Upper lobe of left lung (tissue), 4 donors: ENCODE results near the gene BANF1.

Source experiments
- EP300 ChIP-seq, 4 donors: sonication (generic); formaldehyde crosslinking; IDR thresholded peaks; one replicate each; pipeline ENCODE4 v1.5.1; 2017; ENCODE audit warnings: antibody characterized with exemption in 4 of 4, control low read depth in 2 of 4
- POLR2A ChIP-seq, 4 donors: fragments of 450-650 bp; IDR thresholded peaks; one replicate each; pipeline ENCODE4 v1.5.1; 2016 to 2017; ENCODE audit warnings: antibody characterized with exemption in 4 of 4, mild to moderate bottlenecking in 2 of 4
- POLR2AphosphoS5 ChIP-seq, 2 donors: sonication (generic); formaldehyde crosslinking; IDR thresholded peaks; one replicate each; pipeline ENCODE4 v1.5.1; 2017; ENCODE audit warnings: antibody characterized with exemption in 2 of 2
- TF ChIP-seq, protein P1 (sequence below), 6 experiments: fragments of 450-650 bp in 4 of 6; fragments of 200-600 bp in 2 of 6; sonication (generic) in 2 of 6; IDR thresholded peaks; one replicate each; pipeline ENCODE4 v1.5.1; 2016 to 2019; ENCODE audit warnings: antibody characterized with exemption in 6 of 6

DNA sequence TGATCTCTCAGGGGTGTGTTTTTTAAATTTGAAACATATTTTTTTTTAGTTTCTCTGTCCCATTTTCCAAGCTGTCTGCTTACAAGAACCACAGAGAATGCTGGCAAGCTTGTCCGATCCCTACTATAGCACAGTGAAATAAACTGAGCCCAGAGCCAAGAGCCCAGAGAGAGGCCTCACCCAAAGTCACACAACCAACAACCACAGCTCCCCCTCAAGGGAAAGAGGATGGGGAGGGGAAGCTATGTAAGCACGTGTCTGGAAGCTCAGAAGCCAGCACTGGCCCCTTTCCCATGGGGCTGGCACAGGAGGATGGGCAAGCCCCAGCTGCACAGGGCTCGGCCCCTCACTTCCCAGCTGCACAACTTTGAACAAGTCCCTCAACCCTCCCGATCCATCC lies 44.0 kb upstream of the BANF1 start:
- TF ChIP-seq, protein P1, sequence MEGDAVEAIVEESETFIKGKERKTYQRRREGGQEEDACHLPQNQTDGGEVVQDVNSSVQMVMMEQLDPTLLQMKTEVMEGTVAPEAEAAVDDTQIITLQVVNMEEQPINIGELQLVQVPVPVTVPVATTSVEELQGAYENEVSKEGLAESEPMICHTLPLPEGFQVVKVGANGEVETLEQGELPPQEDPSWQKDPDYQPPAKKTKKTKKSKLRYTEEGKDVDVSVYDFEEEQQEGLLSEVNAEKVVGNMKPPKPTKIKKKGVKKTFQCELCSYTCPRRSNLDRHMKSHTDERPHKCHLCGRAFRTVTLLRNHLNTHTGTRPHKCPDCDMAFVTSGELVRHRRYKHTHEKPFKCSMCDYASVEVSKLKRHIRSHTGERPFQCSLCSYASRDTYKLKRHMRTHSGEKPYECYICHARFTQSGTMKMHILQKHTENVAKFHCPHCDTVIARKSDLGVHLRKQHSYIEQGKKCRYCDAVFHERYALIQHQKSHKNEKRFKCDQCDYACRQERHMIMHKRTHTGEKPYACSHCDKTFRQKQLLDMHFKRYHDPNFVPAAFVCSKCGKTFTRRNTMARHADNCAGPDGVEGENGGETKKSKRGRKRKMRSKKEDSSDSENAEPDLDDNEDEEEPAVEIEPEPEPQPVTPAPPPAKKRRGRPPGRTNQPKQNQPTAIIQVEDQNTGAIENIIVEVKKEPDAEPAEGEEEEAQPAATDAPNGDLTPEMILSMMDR (IDR thresholded peaks at IDR 0.05): no peak
- no peak for TF ChIP-seq POLR2A (IDR thresholded peaks at IDR 0.05)
- TF ChIP-seq POLR2AphosphoS5 (IDR thresholded peaks at IDR 0.05): no peak
- TF ChIP-seq EP300 (IDR thresholded peaks at IDR 0.05): no peak
